ENCODE results near the gene BICC1.

- no peak for TF ChIP-seq POLR2A (IDR thresholded peaks at IDR 0.05)
- TF ChIP-seq, protein P1, sequence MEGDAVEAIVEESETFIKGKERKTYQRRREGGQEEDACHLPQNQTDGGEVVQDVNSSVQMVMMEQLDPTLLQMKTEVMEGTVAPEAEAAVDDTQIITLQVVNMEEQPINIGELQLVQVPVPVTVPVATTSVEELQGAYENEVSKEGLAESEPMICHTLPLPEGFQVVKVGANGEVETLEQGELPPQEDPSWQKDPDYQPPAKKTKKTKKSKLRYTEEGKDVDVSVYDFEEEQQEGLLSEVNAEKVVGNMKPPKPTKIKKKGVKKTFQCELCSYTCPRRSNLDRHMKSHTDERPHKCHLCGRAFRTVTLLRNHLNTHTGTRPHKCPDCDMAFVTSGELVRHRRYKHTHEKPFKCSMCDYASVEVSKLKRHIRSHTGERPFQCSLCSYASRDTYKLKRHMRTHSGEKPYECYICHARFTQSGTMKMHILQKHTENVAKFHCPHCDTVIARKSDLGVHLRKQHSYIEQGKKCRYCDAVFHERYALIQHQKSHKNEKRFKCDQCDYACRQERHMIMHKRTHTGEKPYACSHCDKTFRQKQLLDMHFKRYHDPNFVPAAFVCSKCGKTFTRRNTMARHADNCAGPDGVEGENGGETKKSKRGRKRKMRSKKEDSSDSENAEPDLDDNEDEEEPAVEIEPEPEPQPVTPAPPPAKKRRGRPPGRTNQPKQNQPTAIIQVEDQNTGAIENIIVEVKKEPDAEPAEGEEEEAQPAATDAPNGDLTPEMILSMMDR (IDR thresholded peaks at IDR 0.05), result no peak
These were observed 114.7 kb downstream of the BICC1 start for GRCh38 chr10:58627392-58627791.
